PC-9 (cell line): ENCODE measurements around the gene ATP1B1.

Source experiments
- EZH2 ChIP-seq: fragments of 200-600 bp; sonication (generic); IDR thresholded peaks from 2 replicates; pipeline ENCODE4 v1.8.0; 2017; ENCODE audit warnings: antibody characterized with exemption, low read depth
- TF ChIP-seq, protein P1 (sequence below): fragments of 200-600 bp; sonication (generic); conservative IDR thresholded peaks from 2 replicates; pipeline ENCODE4 v1.6.1; 2017; ENCODE audit warnings: mixed run types, antibody characterized with exemption, mild to moderate bottlenecking, moderate library complexity

GRCh38 chr1:169120066-169120465 lies 13.6 kb downstream of the ATP1B1 start:
- TF ChIP-seq, protein P1, sequence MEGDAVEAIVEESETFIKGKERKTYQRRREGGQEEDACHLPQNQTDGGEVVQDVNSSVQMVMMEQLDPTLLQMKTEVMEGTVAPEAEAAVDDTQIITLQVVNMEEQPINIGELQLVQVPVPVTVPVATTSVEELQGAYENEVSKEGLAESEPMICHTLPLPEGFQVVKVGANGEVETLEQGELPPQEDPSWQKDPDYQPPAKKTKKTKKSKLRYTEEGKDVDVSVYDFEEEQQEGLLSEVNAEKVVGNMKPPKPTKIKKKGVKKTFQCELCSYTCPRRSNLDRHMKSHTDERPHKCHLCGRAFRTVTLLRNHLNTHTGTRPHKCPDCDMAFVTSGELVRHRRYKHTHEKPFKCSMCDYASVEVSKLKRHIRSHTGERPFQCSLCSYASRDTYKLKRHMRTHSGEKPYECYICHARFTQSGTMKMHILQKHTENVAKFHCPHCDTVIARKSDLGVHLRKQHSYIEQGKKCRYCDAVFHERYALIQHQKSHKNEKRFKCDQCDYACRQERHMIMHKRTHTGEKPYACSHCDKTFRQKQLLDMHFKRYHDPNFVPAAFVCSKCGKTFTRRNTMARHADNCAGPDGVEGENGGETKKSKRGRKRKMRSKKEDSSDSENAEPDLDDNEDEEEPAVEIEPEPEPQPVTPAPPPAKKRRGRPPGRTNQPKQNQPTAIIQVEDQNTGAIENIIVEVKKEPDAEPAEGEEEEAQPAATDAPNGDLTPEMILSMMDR = no peak
- TF ChIP-seq EZH2 = no peak
